Psoas muscle (tissue), 8 donors: ENCODE results near the gene TBC1D21. TPM values are rescaled to one million over a fixed set of nuclear protein-coding genes. Genes with fewer than 3 reads are reported as not detected.

Source experiments
- ATAC-seq, 4 donors: fragments of 200-7000 bp; cut with Tn5 transposase; one replicate each; pipeline ENCODE4 v1.9.1; 2020; ENCODE audit warnings: moderate library complexity in 3 of 4, mild to moderate bottlenecking in 2 of 4
- DNase-seq, 2 donors: peaks; one replicate each; pipeline ENCODE4 v3.0.0-alpha.2; 2020
- H3K27ac ChIP-seq: fragments of 200-600 bp; one replicate; pipeline ENCODE4 v1.8.0; 2022
- H3K27me3 ChIP-seq, 3 donors: fragments of 200-600 bp in 1 of 3; one replicate each; pipeline versions ENCODE4 v1.6.1 to v1.8.0; 2013 to 2022; ENCODE audit warnings: low read length in 2 of 3, mild to moderate bottlenecking in 2 of 3, moderate library complexity in 1 of 3; ENCODE audit not compliant: insufficient read depth in 3 of 3
- H3K36me3 ChIP-seq, 2 donors: fragments of 200-600 bp in 1 of 2; one replicate each; pipeline versions ENCODE4 v1.6.1 to v1.8.0; 2013 to 2022; ENCODE audit warnings: low read depth in 1 of 2, mild to moderate bottlenecking in 1 of 2, moderate library complexity in 1 of 2; ENCODE audit not compliant: insufficient read depth in 1 of 2
- H3K4me1 ChIP-seq: fragments of 200-600 bp; one replicate; pipeline ENCODE4 v1.8.0; 2022
- H3K4me3 ChIP-seq: fragments of 200-600 bp; one replicate; pipeline ENCODE4 v1.8.0; 2022; ENCODE audit warnings: mild to moderate bottlenecking
- H3K9me3 ChIP-seq: fragments of 200-600 bp; one replicate; pipeline ENCODE4 v1.8.0; 2022
- CTCF ChIP-seq: fragments of 200-600 bp; IDR thresholded peaks from one replicate; pipeline ENCODE4 v1.8.0; 2022; ENCODE audit warnings: antibody characterized with exemption
- WGBS, 3 donors: extraction: QIAGEN DNeasy Blood & Tissue Kit; methylation state at CpG; one replicate each; pipeline versions ENCODE4 v1.1.6 to v1.1.7; 2013; 5-methylcytosine and 5-hydroxymethylcytosine counted together
- intact Hi-C, 2 donors: fragments of 100-400 bp; cut with DNase I; formaldehyde crosslinking; loops; one replicate each; pipeline versions ENCODE4 v1.11.0 to v1.14.2; 2022
- polyA plus RNA-seq, 3 donors: library from polyadenylated mRNA; stranded (reverse); fragments of 200-250 nt; gene quantifications; one replicate each; pipeline ENCODE4 v1.2.3, GENCODE V29; 2013
- total RNA-seq, 4 donors: library from RNA; stranded (reverse); fragmentation: NEBNext Ultra II Directional in 2 of 4; extraction: Animal tissue kit (Norgen Biotek cat#: 25700) in 2 of 4; gene quantifications; one replicate each; pipeline versions ENCODE4 v1.2.1 to v1.2.4, GENCODE V29; 2021 to 2023
- donor health status: healthy with polysubstance abuse.
- donor health status: DM: no; HTN: no; CAD: no; lungs with moderate emphysema.
- donor health status: Bipolar disorder and iron deficiency.
- donor health status: healthy.
- donor health status: DM: yes; HTN: yes; CAD: no.
- donor health status: DM: no; HTN: no; CAD: no.
- donor health status: DM: no; HTN: no; CAD: no.
- donor health status: DM: yes; HTN: yes; CAD: no.

TBC1D21 gene
- total and polyA plus RNA-seq, 7 donors, result not detected

GRCh38 chr15:73854265-73854664 lies 19.1 kb upstream of the TBC1D21 start:
- no peaks in the 10 kb centered on the region for H3K4me1 ChIP-seq
- TF ChIP-seq CTCF, result no peak
- H3K4me3 ChIP-seq, result no peak overlapping the region
- ATAC-seq (no peak), DNase-seq (no peak)
- no peaks in the 10 kb centered on the region for H3K36me3 ChIP-seq
- no peak overlapping the region for H3K27ac ChIP-seq
- peaks cover 0 to 25% (median 6%) of the 10 kb centered on the region in 3 donors for H3K27me3 ChIP-seq
- no peaks in the 10 kb centered on the region for H3K9me3 ChIP-seq
- 36 to 39% (median 36%) methylated on average over 4 of the region's 4 CpGs for WGBS, 3 donors
- intact Hi-C loops, result no loop called here

- Histone ChIP-seq H3K27ac (no peak overlapping the region), H3K4me1 (no peaks in the 10 kb centered on the region), H3K36me3 (no peaks in the 10 kb centered on the region), H3K4me3 (no peak overlapping the region), H3K27me3 (peaks cover 0 to 28% (median 6%) of the 10 kb centered on the region in 3 donors), H3K9me3 (no peaks in the 10 kb centered on the region)
- intact Hi-C loops, result no loop called here
- no peak for TF ChIP-seq CTCF
- peak in 2 of 4 donors; percentile 44 to 62 for ATAC-seq
- DNase-seq, result peak in 1 of 2 donors; percentile 58
- 45 to 54% (median 51%) methylated on average over 14 of the region's 14 CpGs for WGBS, 3 donors
Measured at GRCh38 chr15:73856458-73857192, 16.7 kb upstream of the TBC1D21 start.

GRCh38 chr15:73857193-73857920 lies 16.0 kb upstream of the TBC1D21 start:
- H3K4me3 ChIP-seq, result no peak overlapping the region
- no peaks in the 10 kb centered on the region for H3K36me3 ChIP-seq
- peaks cover 0 to 28% (median 6%) of the 10 kb centered on the region in 3 donors for H3K27me3 ChIP-seq
- no peak overlapping the region for H3K27ac ChIP-seq
- WGBS, 3 donors, result 70 to 79% (median 72%) methylated on average over 7 of the region's 7 CpGs
- no peaks in the 10 kb centered on the region for H3K9me3 ChIP-seq
- H3K4me1 ChIP-seq, result no peaks in the 10 kb centered on the region
- TF ChIP-seq CTCF, result no peak
- DNase-seq (no peak), ATAC-seq (no peak)
- intact Hi-C loops, result no loop called here

GRCh38 chr15:73858062-73858461 lies 15.3 kb upstream of the TBC1D21 start:
- Histone ChIP-seq H3K27ac (no peak overlapping the region), H3K4me3 (no peak overlapping the region), H3K36me3 (no peaks in the 10 kb centered on the region), H3K4me1 (no peaks in the 10 kb centered on the region), H3K9me3 (no peaks in the 10 kb centered on the region), H3K27me3 (peaks cover 0 to 24% (median 3%) of the 10 kb centered on the region in 3 donors)
- DNase-seq (no peak), ATAC-seq (no peak)
- intact Hi-C loops, result no loop called here
- TF ChIP-seq CTCF, result no peak
- WGBS, 3 donors, result 76 to 80% (median 78%) methylated on average over 6 of the region's 6 CpGs
